ENCODE measurements around the gene SLC2A13.

GRCh38 chr12:39959031-39959430 is 146.8 kb downstream of the SLC2A13 start:
- TF ChIP-seq, protein P1, sequence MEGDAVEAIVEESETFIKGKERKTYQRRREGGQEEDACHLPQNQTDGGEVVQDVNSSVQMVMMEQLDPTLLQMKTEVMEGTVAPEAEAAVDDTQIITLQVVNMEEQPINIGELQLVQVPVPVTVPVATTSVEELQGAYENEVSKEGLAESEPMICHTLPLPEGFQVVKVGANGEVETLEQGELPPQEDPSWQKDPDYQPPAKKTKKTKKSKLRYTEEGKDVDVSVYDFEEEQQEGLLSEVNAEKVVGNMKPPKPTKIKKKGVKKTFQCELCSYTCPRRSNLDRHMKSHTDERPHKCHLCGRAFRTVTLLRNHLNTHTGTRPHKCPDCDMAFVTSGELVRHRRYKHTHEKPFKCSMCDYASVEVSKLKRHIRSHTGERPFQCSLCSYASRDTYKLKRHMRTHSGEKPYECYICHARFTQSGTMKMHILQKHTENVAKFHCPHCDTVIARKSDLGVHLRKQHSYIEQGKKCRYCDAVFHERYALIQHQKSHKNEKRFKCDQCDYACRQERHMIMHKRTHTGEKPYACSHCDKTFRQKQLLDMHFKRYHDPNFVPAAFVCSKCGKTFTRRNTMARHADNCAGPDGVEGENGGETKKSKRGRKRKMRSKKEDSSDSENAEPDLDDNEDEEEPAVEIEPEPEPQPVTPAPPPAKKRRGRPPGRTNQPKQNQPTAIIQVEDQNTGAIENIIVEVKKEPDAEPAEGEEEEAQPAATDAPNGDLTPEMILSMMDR (IDR thresholded peaks at IDR 0.05): no peak
- no peak for TF ChIP-seq POLR2A (IDR thresholded peaks at IDR 0.05)
